Right renal pelvis (tissue), 4 donors: Measurements from ENCODE around the gene SYT8. TPM values are rescaled to one million over a fixed set of nuclear protein-coding genes. Genes with fewer than 3 reads are reported as not detected.
"Not testable (repeated sequence)": the region's sequence is repeated elsewhere in the genome, so short reads cannot be mapped to it uniquely, and the experiment has no call there.

Experiments used
- DNase-seq, 4 donors: peaks; one replicate each; pipeline ENCODE4 v3.0.0-alpha.2; 2013; ENCODE audit warnings: low read depth in 4 of 4, low spot score in 3 of 4, missing footprints in 1 of 4
- polyA plus RNA-seq, 4 donors: library from polyadenylated mRNA; unstranded; fragments of 120-200 nt; gene quantifications; one replicate each; pipeline ENCODE4 v1.2.1, GENCODE V29; 2013; ENCODE audit not compliant: insufficient read length in 4 of 4

Gene SYT8
- polyA plus RNA-seq, 4 donors = 0.15 to 0.69 (median 0.39) TPM; not detected in 1

DNA sequence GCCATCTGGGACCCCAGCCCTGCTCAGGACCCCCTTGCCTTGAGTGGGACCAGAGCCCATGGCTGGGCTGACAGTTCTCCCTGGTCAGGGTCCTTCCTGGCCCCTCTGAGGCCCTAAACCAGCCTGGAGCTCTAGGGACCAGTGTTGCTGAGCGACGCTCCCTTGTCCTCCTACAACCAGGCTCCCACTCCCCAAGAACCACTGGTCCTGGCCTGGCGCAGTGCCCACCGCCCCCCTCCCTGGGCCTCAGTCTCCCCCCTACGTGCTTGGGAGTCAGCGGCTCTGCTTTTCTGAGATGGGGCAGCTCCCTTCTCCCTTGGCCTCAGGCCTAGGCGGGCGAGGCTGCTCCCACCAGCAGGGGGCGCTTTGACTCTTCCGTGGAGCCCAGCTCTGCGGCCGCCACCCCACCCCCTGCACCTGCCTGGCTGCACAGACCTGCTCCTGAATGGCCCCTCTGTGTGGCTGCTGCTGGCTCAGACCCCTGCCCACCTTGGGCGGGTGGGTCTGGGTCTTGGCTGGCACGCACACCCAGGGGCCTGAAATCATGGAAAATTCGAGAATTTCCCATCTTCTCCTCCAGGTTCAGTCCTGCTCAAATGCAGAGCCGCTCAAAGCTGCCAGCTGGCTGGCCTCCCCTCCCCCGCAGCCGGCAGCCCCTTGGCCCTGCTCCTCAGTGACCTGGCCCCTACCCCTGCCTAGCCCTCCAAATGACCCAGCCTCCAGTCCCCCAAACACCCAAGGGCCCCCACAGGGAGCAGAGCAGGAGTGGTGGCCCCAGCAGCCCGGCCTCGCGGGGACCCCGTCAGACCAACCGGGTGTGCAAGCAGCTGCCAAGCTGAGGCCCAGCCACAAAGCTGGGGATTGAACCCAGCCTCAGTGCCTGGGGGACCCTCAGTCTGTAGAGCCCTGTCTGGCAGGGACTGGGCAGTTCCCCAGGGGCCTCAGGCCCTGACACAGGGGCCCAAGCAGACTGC lies 47.8 kb downstream of the SYT8 start:
- DNase-seq = peak; percentile 60 to 81 (median 67)

DNA sequence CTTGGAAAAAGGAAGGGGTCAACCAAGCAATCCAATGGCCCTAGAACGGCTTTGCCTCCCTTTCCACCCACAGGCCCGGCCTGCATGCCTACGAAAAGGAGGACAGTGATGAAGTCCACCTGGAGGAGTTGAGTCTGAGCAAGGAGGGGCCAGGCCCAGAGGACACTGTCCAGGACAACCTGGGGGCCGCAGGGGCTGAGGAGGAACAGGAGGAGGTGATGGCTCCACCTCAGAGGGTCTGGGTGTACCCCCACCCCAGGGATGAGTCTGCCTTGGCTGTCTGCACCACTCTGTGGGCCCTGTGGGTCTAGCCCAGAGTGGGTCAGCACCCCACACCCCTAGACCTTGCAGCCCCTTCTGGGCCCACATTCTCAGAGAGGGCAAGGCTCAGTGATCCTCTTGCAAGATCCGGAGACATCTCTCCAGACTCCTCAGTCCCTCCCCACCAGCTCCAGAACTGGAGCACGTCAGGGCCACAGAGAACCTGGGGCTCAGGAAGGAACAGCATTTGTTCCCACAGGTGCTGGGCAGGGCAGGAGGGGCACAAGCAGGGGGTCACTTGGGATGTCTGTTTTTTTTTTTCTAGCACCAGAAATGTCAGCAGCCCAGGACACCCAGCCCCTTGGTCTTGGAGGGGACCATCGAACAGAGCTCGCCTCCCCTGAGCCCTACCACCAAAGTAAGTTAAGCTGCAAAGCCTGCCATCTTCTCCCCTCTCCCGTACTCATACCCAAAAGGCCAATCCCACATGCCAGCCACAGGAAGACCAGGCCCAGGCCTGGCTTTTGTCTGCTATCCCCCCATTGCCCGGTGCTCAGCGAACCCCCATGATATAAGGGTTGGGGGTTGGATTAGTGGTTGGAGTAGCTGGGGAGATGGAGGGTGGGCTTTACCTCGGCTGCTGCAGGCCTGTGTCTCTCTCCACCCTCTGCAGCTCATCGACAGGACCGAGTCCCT lies 48.8 kb downstream of the SYT8 start:
- no peak for DNase-seq

DNA sequence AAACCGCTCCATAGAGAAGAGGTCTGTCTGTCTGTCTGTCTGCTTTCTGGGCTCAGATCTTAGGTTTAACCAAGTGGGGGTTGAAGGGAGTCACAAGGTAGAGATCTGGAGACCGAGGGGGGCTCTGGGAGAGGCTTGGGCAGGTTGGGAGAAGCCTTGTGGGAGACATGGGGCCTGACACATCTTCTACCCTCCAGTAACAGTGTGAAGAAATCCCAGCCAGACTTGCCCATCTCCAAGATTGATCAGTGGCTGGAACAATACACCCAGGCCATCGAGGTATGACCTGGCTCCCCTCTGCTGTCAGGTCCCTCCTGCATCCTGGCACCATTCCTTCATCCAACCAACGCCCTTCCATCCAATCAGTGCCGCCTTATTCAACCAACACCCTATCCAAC lies 49.5 kb downstream of the SYT8 start:
- no peak for DNase-seq

DNA sequence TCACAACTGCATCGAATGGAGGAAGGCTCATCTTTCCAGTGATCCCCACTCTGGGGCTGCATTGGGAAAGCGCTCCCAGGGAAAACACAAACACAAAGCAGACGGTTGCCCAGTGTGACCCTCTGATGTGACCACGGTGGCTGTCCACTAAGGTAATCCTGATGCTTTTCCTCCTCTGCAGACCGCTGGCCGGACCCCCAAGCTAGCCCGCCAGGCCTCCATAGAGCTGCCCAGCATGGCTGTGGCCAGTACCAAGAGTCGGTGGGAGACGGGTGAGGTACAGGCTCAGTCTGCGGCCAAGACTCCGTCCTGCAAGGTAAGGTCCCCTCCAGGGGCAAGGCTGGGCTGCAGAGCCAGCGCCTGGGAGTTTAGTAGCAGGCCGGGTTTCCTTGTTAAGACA lies 51.8 kb downstream of the SYT8 start:
- not testable (repeated sequence) for DNase-seq

Other genes with a start within 250 kb of the SYT8 start
- gene KRTAP5-1, start 249.7 kb upstream of the SYT8 start, polyA plus RNA-seq = under 1 TPM in 1 of 4 donors, not detected in 3; 0.36 TPM
- under 1 TPM in 2 of 4 donors, not detected in 2; 0.19 to 0.27 TPM for gene KRTAP5-2, start 236.7 kb upstream of the SYT8 start, polyA plus RNA-seq
- gene KRTAP5-3, start 226.5 kb upstream of the SYT8 start, polyA plus RNA-seq = not detected
- under 1 TPM in 1 of 4 donors, not detected in 3; 0.05 TPM for gene KRTAP5-4, start 212.9 kb upstream of the SYT8 start, polyA plus RNA-seq
- gene KRTAP5-5, start 205.2 kb upstream of the SYT8 start, polyA plus RNA-seq = not detected
- gene KRTAP5-6, start 137.8 kb upstream of the SYT8 start, polyA plus RNA-seq = under 1 TPM in 1 of 4 donors, not detected in 3; 0.14 TPM
- gene IFITM10, start 84.4 kb upstream of the SYT8 start, polyA plus RNA-seq = under 1 TPM; 0.10 to 0.39 (median 0.21) TPM
- 100 to 1,000 TPM; 226 to 306 (median 234) TPM for gene CTSD, start 71.1 kb upstream of the SYT8 start, polyA plus RNA-seq
- under 1 TPM; 0.30 to 0.77 (median 0.49) TPM for gene TNNI2, start 4.0 kb downstream of the SYT8 start, polyA plus RNA-seq
- 1 to 10 TPM; 5.0 to 8.9 (median 6.4) TPM for gene LSP1, start 18.1 kb downstream of the SYT8 start, polyA plus RNA-seq
- under 1 TPM; 0.07 to 0.23 (median 0.14) TPM for gene PRR33, start 56.9 kb downstream of the SYT8 start, polyA plus RNA-seq
- gene TNNT3, start 84.7 kb downstream of the SYT8 start, polyA plus RNA-seq = 10 to 100 TPM in 2 of 4 donors, 1 to 10 TPM in 2; 5.9 to 15.3 (median 8.8) TPM
- 10 to 100 TPM; 49.5 to 76.5 (median 54.2) TPM for gene MRPL23, start 112.3 kb downstream of the SYT8 start, polyA plus RNA-seq
- gene H19, start 162.9 kb downstream of the SYT8 start, polyA plus RNA-seq = 1,000 to 10,000 TPM; 2,958 to 3,802 (median 3,161) TPM